ENCODE measurements around the gene SIL1.

Gene SIL1

GRCh38 chr5:138981131-138981530, 217.0 kb downstream of the SIL1 start:
- no peak for TF ChIP-seq CTCF (IDR thresholded peaks at IDR 0.05; ENCODE audit: borderline replicate concordance, insufficient read depth, low read depth, low read length)

GRCh38 chr5:138980441-138980840, 217.7 kb downstream of the SIL1 start:
- TF ChIP-seq CTCF (IDR thresholded peaks at IDR 0.05; ENCODE audit: borderline replicate concordance, insufficient read depth, low read depth, low read length), result no peak
- no peak overlapping the region for H3K4me3 ChIP-seq (ENCODE audit: low read depth, low read length)

More at GRCh38 chr5:138981131-138981530, 217.0 kb downstream of the SIL1 start:
- H3K4me3 ChIP-seq (ENCODE audit: low read depth, low read length), result no peak overlapping the region

- TF ChIP-seq CTCF (IDR thresholded peaks at IDR 0.05; ENCODE audit: borderline replicate concordance, insufficient read depth, low read depth, low read length), result no peak
These were observed 218.4 kb downstream of the SIL1 start for GRCh38 chr5:138979684-138980280.

GRCh38 chr5:138978581-138978980, 219.6 kb downstream of the SIL1 start:
- no peak overlapping the region for H3K4me3 ChIP-seq (ENCODE audit: low read depth, low read length)
- TF ChIP-seq CTCF (IDR thresholded peaks at IDR 0.05; ENCODE audit: borderline replicate concordance, insufficient read depth, low read depth, low read length), result no peak

More at GRCh38 chr5:138979684-138980280, 218.4 kb downstream of the SIL1 start:
- H3K4me3 ChIP-seq (ENCODE audit: low read depth, low read length), result no peak overlapping the region

- TF ChIP-seq CTCF (IDR thresholded peaks at IDR 0.05; ENCODE audit: borderline replicate concordance, insufficient read depth, low read depth, low read length), result no peak
- no peak overlapping the region for H3K4me3 ChIP-seq (ENCODE audit: low read depth, low read length)
These were observed 220.1 kb downstream of the SIL1 start for GRCh38 chr5:138978080-138978479.

GRCh38 chr5:138975098-138975847, 222.9 kb downstream of the SIL1 start:
- no peak overlapping the region for H3K4me3 ChIP-seq (ENCODE audit: low read depth, low read length)
- TF ChIP-seq CTCF (IDR thresholded peaks at IDR 0.05; ENCODE audit: borderline replicate concordance, insufficient read depth, low read depth, low read length), result no peak
